HepG2 (cell line): ENCODE data around the gene SPRN. TPM values are rescaled to one million over a fixed set of nuclear protein-coding genes. Genes with fewer than 3 reads are reported as not detected.

ENCODE experiments used
- ATAC-seq: fragments of 200-7000 bp; cut with Tn5 transposase; 3 replicates; pipeline ENCODE4 v1.9.1; 2020; ENCODE audit warnings: mild to moderate bottlenecking, moderate library complexity
- BruUV-seq: library from RNA; stranded (reverse); fragments of 400-500 nt; replicated peaks from 2 replicates; lab custom pipeline; 2021; lab: Mats Ljungman, UMichigan
- CTCF ChIA-PET: fragments of 300-600 bp; formaldehyde crosslinking; extraction: SDS; loops from one replicate; lab custom pipeline; 2021; ENCODE audit warnings: low total read pairs, inconsistent platforms, low intra/inter-chr PET ratio; lab: Yijun Ruan, JAX
- POLR2A ChIA-PET: fragments of 350-600 bp; sonication (Branson Sonifier 250); formaldehyde crosslinking; loops from one replicate; lab custom pipeline; 2020; ENCODE audit warnings: antibody characterized with exemption, inconsistent platforms; lab: Yijun Ruan, JAX
- DNase-seq: peaks from one replicate; pipeline ENCODE4 v3.0.0-alpha.2; 2015; ENCODE audit warnings: low spot score
- FAIRE-seq: peaks from 3 replicates; lab custom pipeline; 2011; peaks lifted over from hg19 to GRCh38; lab: Jason Lieb, UNC
- H2AFZ ChIP-seq: one replicate; pipeline ENCODE4 v1.6.1; 2011; ENCODE audit warnings: low read length, inconsistent platforms
- H3K27ac ChIP-seq: fragments of 300-600 bp; 3 replicates; pipeline ENCODE4 v1.8.0; 2011; ENCODE audit warnings: mixed run types, mild to moderate bottlenecking, mixed read lengths, low read length, inconsistent platforms; ENCODE audit not compliant: insufficient read depth; ENCODE audit errors: extremely low read length
- H3K27me3 ChIP-seq, 2 experiments: fragments of 200-600 bp in 1 of 2; 2 replicates in 1 of 2; 3 replicates in 1 of 2; pipeline versions ENCODE4 v1.6.0 to v1.8.0; 2011; ENCODE audit warnings: low read length in 2 of 2, mild to moderate bottlenecking in 2 of 2, moderate library complexity in 2 of 2, inconsistent platforms in 1 of 2; ENCODE audit not compliant: insufficient read depth in 2 of 2, control insufficient read depth in 1 of 2
- H3K36me3 ChIP-seq, 2 experiments: fragments of 200-600 bp in 1 of 2; replicated peaks in 1 of 2; 2 replicates in 1 of 2; 3 replicates in 1 of 2; pipeline versions ENCODE4 v1.5.1 to v1.8.0; 2011; ENCODE audit warnings: low read length in 2 of 2, inconsistent platforms in 1 of 2; ENCODE audit not compliant: insufficient read depth in 2 of 2, control insufficient read depth in 1 of 2
- H3K4me1 ChIP-seq: 2 replicates; pipeline ENCODE4 v1.5.1; 2012; ENCODE audit warnings: low read length, inconsistent platforms; ENCODE audit not compliant: insufficient read depth
- H3K4me2 ChIP-seq: 2 replicates; pipeline ENCODE4 v1.6.0; 2011; ENCODE audit warnings: low read depth, low read length, inconsistent platforms
- H3K4me3 ChIP-seq, 3 experiments: fragments of 200-600 bp in 1 of 3; sonication (generic), shearing (Covaris generic) in 1 of 3; replicated peaks in 1 of 3; 2 replicates each; pipeline ENCODE4 v1.5.1; 2011 to 2016; ENCODE audit warnings: low read length in 3 of 3, inconsistent platforms in 2 of 3, low read depth in 2 of 3, mild to moderate bottlenecking in 2 of 3, control low read depth in 1 of 3, mixed read lengths in 1 of 3; ENCODE audit not compliant: insufficient read depth in 1 of 3
- H3K79me2 ChIP-seq: one replicate; pipeline ENCODE4 v1.6.1; 2011; ENCODE audit warnings: low read length, inconsistent platforms; ENCODE audit not compliant: insufficient read depth
- H3K9ac ChIP-seq: 2 replicates; pipeline ENCODE4 v1.6.0; 2011; ENCODE audit warnings: mild to moderate bottlenecking, low read depth, low read length, inconsistent platforms; ENCODE audit not compliant: insufficient read depth
- H3K9me3 ChIP-seq: 2 replicates; pipeline ENCODE4 v1.5.1; 2012; ENCODE audit warnings: mild to moderate bottlenecking, low read length
- H4K20me1 ChIP-seq: 2 replicates; pipeline ENCODE4 v1.6.0; 2011; ENCODE audit warnings: inconsistent platforms, mild to moderate bottlenecking, low read length, moderate library complexity; ENCODE audit not compliant: insufficient read depth
- BHLHE40 ChIP-seq: IDR thresholded peaks from 2 replicates; pipeline ENCODE4 v1.6.1; 2011; ENCODE audit warnings: low read length, improper control_type of control experiment
- CBX1 ChIP-seq: IDR thresholded peaks from one replicate; pipeline ENCODE4 v1.6.1; 2016; ENCODE audit warnings: antibody characterized with exemption, low read depth
- FIP1L1 ChIP-seq: fragments of 200-400 bp; formaldehyde crosslinking; IDR thresholded peaks from 2 replicates; pipeline ENCODE4 v1.6.1; 2018; ENCODE audit warnings: low read depth, mild to moderate bottlenecking, low read length, moderate library complexity, borderline replicate concordance; ENCODE audit not compliant: insufficient read depth
- MATR3 ChIP-seq: sonication (generic); formaldehyde crosslinking; IDR thresholded peaks from 2 replicates; pipeline ENCODE4 v1.4.0; 2020; ENCODE audit warnings: missing genetic modification reagents
- NCOR1 ChIP-seq: fragments of 200-600 bp; sonication (generic); IDR thresholded peaks from 2 replicates; pipeline ENCODE4 v1.7.0; 2017; ENCODE audit warnings: antibody characterized with exemption, low read length, borderline replicate concordance
- NR1H2 ChIP-seq: sonication (generic); formaldehyde crosslinking; IDR thresholded peaks from 2 replicates; pipeline ENCODE4 v1.8.1; 2022; ENCODE audit warnings: low read depth, missing genetic modification reagents, borderline replicate concordance
- ONECUT2 ChIP-seq: sonication (generic); formaldehyde crosslinking; IDR thresholded peaks from 2 replicates; pipeline ENCODE4 v1.4.0; 2020; ENCODE audit warnings: missing genetic modification reagents
- RFXANK ChIP-seq: IDR thresholded peaks from 2 replicates; pipeline ENCODE4 v1.6.1; 2016
- RNF2 ChIP-seq: fragments of 450-650 bp; conservative IDR thresholded peaks from 2 replicates; pipeline ENCODE4 v1.6.1; 2016; ENCODE audit warnings: low read depth
- YY1 ChIP-seq: IDR thresholded peaks from 2 replicates; pipeline ENCODE4 v1.6.1; 2011; ENCODE audit warnings: low read length, low read depth, moderate library complexity, mild to moderate bottlenecking; ENCODE audit not compliant: insufficient read depth, insufficient replicate concordance
- ZBTB7A ChIP-seq: sonication (generic); formaldehyde crosslinking; IDR thresholded peaks from 2 replicates; pipeline ENCODE4 v1.8.0; 2022; ENCODE audit warnings: mild to moderate bottlenecking, missing genetic modification reagents
- ZNF790 ChIP-seq: sonication (generic); formaldehyde crosslinking; IDR thresholded peaks from 2 replicates; pipeline ENCODE4 v1.8.0; 2022; ENCODE audit warnings: missing genetic modification reagents, mild to moderate bottlenecking, borderline replicate concordance
- WGBS: methylation state at CpG from one replicate; pipeline ENCODE4 v1.1.6; 2017; ENCODE audit warnings: low lambda C conversion rate; 5-methylcytosine and 5-hydroxymethylcytosine counted together
- in situ Hi-C: cut with HindIII; loops from 2 replicates; pipeline ENCODE4 v1.10.0; 2017; ENCODE audit warnings: low pct_unique_long_range_greater_than_20kb; ENCODE audit not compliant: extremely low pct_ligation_motif_present
- intact Hi-C: fragments of 100-400 bp; cut with micrococcal nuclease; formaldehyde crosslinking; loops from one replicate; pipeline ENCODE4 v1.10.0; 2022; ENCODE audit not compliant: unreplicated experiment
- polyA plus RNA-seq, 8 experiments: library from polyadenylated mRNA; depleted of rRNA in 3 of 8; stranded (reverse) in 7 of 8; unstranded in 1 of 8; fragments of >200 nt; fragmentation: Illumina TruSeq in 4 of 8; extraction: Trizol in 4 of 8; gene quantifications; 2 replicates each; pipeline versions ENCODE4 v1.2.1 to v1.2.3, GENCODE V29; 2011 to 2016; ENCODE audit warnings: low read depth in 4 of 8, missing spikeins in 1 of 8, mixed read lengths in 1 of 8; ENCODE audit not compliant: insufficient read depth in 1 of 8
- total RNA-seq, 5 experiments: library from RNA; depleted of rRNA; stranded (reverse); fragments of >200 nt; fragmentation: Illumina TruSeq; extraction: Trizol; gene quantifications; 2 replicates each; pipeline ENCODE4 v1.2.3, GENCODE V29; 2016; ENCODE audit warnings: low read depth in 1 of 5
- TF ChIP-seq, protein P1 (sequence below): sonication (generic); formaldehyde crosslinking; IDR thresholded peaks from 2 replicates; pipeline ENCODE4 v1.4.0; 2020; ENCODE audit warnings: missing genetic modification reagents, borderline replicate concordance
- TF ChIP-seq, protein P2 (sequence below): sonication (generic); formaldehyde crosslinking; IDR thresholded peaks from 2 replicates; pipeline ENCODE4 v1.4.0; 2020; ENCODE audit warnings: missing genetic modification reagents
- TF ChIP-seq, protein P3 (sequence below): sonication (generic); formaldehyde crosslinking; conservative IDR thresholded peaks from 2 replicates; pipeline ENCODE4 v1.4.0; 2020; ENCODE audit warnings: missing genetic modification reagents
- TF ChIP-seq, protein P4 (sequence below): sonication (generic); formaldehyde crosslinking; IDR thresholded peaks from 2 replicates; pipeline ENCODE4 v1.4.0; 2020; ENCODE audit warnings: mild to moderate bottlenecking, low read depth, missing genetic modification reagents

SPRN gene
- total and polyA plus RNA-seq, 2 of the 13 experiments (the other 11 are each of a cell fraction or from before 2014, with no cell fraction given), result not detected

DNA sequence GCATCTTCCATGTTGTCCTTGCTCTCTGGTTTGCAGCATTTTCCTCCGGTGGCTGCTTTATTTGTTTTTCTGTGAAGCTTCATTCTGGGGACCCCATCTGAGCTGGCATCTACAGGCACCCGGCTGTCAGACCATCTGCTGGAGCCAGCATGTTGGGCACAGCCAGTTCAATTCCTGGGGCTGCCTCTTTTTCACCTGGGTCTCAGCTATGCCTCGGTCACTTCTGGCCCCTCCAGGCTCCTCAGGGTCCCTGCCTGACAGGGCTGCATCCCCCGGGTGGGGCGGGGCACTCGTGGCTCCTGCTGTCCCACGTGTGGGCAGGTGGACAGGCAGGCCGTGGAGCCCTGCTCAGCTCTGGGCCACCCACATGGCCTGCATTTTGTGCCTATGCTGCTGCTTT, 37.4 kb upstream of the SPRN start (continued):
- TF ChIP-seq, protein P1, sequence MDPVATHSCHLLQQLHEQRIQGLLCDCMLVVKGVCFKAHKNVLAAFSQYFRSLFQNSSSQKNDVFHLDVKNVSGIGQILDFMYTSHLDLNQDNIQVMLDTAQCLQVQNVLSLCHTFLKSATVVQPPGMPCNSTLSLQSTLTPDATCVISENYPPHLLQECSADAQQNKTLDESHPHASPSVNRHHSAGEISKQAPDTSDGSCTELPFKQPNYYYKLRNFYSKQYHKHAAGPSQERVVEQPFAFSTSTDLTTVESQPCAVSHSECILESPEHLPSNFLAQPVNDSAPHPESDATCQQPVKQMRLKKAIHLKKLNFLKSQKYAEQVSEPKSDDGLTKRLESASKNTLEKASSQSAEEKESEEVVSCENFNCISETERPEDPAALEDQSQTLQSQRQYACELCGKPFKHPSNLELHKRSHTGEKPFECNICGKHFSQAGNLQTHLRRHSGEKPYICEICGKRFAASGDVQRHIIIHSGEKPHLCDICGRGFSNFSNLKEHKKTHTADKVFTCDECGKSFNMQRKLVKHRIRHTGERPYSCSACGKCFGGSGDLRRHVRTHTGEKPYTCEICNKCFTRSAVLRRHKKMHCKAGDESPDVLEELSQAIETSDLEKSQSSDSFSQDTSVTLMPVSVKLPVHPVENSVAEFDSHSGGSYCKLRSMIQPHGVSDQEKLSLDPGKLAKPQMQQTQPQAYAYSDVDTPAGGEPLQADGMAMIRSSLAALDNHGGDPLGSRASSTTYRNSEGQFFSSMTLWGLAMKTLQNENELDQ, result no peak
- TF ChIP-seq BHLHE40 (no peak), RNF2 (no peak), FIP1L1 (no peak)

DNA sequence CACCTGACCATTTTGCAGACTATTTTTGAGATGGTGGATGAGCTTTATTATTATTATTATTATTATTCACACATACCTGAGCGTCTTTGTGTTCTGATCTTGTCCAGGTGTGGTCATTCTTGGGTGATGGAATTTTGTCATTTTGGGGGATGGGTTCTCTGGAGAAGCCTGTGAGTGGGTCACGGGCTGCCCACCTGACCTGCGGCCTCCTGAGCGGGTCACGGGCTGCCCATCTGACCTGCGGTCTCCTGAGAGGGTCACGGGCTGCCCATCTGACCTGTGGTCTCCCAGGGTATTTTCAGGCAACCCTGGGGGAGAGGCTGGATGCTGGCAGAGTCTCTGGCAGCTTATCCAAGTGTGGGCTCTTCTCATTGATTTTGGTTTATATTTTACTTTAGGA, 36.6 kb upstream of the SPRN start:
- no TSS peak for BruUV-seq
- no peak overlapping the region for H3K4me3 ChIP-seq
- CTCF ChIA-PET, result no interaction called here
- DNase-seq (no peak), FAIRE-seq (no peak), ATAC-seq (no peak)
- H2AFZ ChIP-seq, result no peak overlapping the region
- no peak overlapping the region for H3K4me2 ChIP-seq
- in situ Hi-C loops (no loop called here), intact Hi-C loops (no loop called here)
- 69% methylated on average over 3 of the region's 7 CpGs for WGBS
- no peaks in the 10 kb centered on the region for H3K9me3 ChIP-seq
- H3K36me3 ChIP-seq, result no peaks in the 10 kb centered on the region
- no peaks in the 10 kb centered on the region for H3K27me3 ChIP-seq
- no peak overlapping the region for H3K9ac ChIP-seq
- H4K20me1 ChIP-seq, result no peaks in the 10 kb centered on the region
- POLR2A ChIA-PET, result no interaction called here
- no peaks in the 10 kb centered on the region for H3K4me1 ChIP-seq
- no peaks in the 10 kb centered on the region for H3K79me2 ChIP-seq
- no peak overlapping the region for H3K27ac ChIP-seq
- TF ChIP-seq, protein P2, sequence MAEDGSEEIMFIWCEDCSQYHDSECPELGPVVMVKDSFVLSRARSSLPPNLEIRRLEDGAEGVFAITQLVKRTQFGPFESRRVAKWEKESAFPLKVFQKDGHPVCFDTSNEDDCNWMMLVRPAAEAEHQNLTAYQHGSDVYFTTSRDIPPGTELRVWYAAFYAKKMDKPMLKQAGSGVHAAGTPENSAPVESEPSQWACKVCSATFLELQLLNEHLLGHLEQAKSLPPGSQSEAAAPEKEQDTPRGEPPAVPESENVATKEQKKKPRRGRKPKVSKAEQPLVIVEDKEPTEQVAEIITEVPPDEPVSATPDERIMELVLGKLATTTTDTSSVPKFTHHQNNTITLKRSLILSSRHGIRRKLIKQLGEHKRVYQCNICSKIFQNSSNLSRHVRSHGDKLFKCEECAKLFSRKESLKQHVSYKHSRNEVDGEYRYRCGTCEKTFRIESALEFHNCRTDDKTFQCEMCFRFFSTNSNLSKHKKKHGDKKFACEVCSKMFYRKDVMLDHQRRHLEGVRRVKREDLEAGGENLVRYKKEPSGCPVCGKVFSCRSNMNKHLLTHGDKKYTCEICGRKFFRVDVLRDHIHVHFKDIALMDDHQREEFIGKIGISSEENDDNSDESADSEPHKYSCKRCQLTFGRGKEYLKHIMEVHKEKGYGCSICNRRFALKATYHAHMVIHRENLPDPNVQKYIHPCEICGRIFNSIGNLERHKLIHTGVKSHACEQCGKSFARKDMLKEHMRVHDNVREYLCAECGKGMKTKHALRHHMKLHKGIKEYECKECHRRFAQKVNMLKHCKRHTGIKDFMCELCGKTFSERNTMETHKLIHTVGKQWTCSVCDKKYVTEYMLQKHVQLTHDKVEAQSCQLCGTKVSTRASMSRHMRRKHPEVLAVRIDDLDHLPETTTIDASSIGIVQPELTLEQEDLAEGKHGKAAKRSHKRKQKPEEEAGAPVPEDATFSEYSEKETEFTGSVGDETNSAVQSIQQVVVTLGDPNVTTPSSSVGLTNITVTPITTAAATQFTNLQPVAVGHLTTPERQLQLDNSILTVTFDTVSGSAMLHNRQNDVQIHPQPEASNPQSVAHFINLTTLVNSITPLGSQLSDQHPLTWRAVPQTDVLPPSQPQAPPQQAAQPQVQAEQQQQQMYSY (CRISPR knock-in tag), result no peak
- no peak for TF ChIP-seq CBX1
- TF ChIP-seq ZBTB7A (CRISPR knock-in tag), result no peak
- no peak for TF ChIP-seq RFXANK (CRISPR knock-in tag)
- no peak for TF ChIP-seq NCOR1
- no peak for TF ChIP-seq MATR3
- TF ChIP-seq YY1, result no peak
- TF ChIP-seq, protein P3, sequence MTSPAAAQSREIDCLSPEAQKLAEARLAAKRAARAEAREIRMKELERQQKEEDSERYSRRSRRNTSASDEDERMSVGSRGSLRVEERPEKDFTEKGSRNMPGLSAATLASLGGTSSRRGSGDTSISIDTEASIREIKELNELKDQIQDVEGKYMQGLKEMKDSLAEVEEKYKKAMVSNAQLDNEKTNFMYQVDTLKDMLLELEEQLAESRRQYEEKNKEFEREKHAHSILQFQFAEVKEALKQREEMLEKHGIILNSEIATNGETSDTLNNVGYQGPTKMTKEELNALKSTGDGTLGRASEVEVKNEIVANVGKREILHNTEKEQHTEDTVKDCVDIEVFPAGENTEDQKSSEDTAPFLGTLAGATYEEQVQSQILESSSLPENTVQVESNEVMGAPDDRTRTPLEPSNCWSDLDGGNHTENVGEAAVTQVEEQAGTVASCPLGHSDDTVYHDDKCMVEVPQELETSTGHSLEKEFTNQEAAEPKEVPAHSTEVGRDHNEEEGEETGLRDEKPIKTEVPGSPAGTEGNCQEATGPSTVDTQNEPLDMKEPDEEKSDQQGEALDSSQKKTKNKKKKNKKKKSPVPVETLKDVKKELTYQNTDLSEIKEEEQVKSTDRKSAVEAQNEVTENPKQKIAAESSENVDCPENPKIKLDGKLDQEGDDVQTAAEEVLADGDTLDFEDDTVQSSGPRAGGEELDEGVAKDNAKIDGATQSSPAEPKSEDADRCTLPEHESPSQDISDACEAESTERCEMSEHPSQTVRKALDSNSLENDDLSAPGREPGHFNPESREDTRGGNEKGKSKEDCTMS, result no peak
- TF ChIP-seq, protein P4, sequence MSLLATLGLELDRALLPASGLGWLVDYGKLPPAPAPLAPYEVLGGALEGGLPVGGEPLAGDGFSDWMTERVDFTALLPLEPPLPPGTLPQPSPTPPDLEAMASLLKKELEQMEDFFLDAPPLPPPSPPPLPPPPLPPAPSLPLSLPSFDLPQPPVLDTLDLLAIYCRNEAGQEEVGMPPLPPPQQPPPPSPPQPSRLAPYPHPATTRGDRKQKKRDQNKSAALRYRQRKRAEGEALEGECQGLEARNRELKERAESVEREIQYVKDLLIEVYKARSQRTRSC (CRISPR knock-in tag), result no peak
- no peak for TF ChIP-seq ZNF790 (CRISPR knock-in tag)
- no peak for TF ChIP-seq NR1H2 (CRISPR knock-in tag)
- TF ChIP-seq ONECUT2 (CRISPR knock-in tag), result no peak
